ENCODE measurements around the gene KRT72.

Gene KRT72

DNA sequence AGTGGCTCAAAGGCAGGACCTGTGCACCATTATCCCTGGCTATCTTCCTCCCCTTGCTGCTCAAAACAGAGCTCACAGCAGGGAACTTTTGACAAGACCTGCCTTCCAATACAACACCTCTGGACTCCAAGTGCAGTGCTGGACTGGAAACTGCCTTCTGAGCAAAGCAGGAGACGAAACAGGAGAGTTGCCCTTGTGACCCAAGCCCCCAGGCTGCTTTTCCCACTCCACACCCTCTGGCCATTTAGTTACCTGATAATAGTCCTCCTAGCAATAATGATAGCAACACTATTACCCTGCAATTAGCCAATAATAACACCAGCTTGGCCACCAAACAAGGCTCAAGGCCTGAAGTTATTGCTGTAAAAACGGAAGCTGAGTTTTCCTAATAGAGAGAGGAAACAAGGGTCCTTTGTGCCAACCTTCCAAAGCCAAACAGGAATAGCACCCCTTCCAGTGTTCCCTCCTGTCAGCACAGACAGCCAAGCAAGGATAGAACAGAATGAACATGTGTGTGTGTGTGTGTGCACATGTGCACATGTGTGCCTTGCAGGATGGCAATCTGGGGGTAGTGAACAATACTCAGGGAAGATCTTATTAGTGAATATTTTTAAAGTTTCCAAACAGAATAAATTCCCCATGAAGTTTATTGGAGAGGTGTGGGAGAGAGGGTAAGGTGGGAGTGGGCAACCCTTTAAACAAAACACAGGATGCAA, 26.3 kb upstream of the KRT72 start:
- Histone ChIP-seq H2AFZ (ENCODE audit: low read depth, low read length) (no peak overlapping the region), H3K27ac (ENCODE audit: low read length) (no peak overlapping the region), H3K4me1 (ENCODE audit: low read length) (peaks cover 5% of the 10 kb centered on the region; the same call in 1 of the 2 replicates), H3K9me3 (ENCODE audit: insufficient read depth, low read length) (no peaks in the 10 kb centered on the region), H3K36me3 (replicated peaks; ENCODE audit: low read depth, low read length) (no peaks in the 10 kb centered on the region), H3K4me2 (ENCODE audit: low read length) (no peak overlapping the region), H3K4me3 (ENCODE audit: low read length) (no peak overlapping the region), H3K79me2 (ENCODE audit: low read length) (no peaks in the 10 kb centered on the region), H3K27me3 (ENCODE audit: low read depth, low read length) (peaks cover 43% of the 10 kb centered on the region), H4K20me1 (ENCODE audit: insufficient read depth, low read length) (no peaks in the 10 kb centered on the region), H3K9ac (ENCODE audit: low read length) (no peak overlapping the region)
- TF ChIP-seq, protein P1, sequence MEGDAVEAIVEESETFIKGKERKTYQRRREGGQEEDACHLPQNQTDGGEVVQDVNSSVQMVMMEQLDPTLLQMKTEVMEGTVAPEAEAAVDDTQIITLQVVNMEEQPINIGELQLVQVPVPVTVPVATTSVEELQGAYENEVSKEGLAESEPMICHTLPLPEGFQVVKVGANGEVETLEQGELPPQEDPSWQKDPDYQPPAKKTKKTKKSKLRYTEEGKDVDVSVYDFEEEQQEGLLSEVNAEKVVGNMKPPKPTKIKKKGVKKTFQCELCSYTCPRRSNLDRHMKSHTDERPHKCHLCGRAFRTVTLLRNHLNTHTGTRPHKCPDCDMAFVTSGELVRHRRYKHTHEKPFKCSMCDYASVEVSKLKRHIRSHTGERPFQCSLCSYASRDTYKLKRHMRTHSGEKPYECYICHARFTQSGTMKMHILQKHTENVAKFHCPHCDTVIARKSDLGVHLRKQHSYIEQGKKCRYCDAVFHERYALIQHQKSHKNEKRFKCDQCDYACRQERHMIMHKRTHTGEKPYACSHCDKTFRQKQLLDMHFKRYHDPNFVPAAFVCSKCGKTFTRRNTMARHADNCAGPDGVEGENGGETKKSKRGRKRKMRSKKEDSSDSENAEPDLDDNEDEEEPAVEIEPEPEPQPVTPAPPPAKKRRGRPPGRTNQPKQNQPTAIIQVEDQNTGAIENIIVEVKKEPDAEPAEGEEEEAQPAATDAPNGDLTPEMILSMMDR (IDR thresholded peaks at IDR 0.05; ENCODE audit: low read depth, low read length) = no peak
- no peak for TF ChIP-seq EZH2phosphoT487 (IDR thresholded peaks at IDR 0.05; ENCODE audit: low read depth)

DNA sequence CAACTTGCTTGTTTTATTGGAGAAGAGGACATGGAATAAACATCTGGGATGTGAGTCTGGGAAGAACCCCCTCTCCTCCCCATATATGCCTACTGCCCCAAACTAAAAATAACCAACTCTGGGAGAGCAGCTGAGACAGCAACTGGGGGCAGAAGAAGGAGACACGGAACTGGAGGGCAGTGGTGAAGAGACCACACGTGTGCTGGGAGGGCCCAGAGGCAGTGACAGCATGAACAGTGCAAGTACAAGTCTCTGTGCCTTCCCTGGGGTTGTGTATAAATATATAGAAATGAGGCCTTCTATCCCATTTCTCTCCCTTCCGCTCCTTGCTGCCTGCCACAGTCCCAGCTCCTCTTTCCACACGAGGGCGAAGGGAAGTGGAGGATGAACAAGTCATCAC, 21.1 kb upstream of the KRT72 start:
- Histone ChIP-seq H3K27ac (ENCODE audit: low read length) (no peak overlapping the region), H3K4me1 (ENCODE audit: low read length) (peaks cover 6% of the 10 kb centered on the region), H3K36me3 (replicated peaks; ENCODE audit: low read depth, low read length) (no peaks in the 10 kb centered on the region), H3K4me2 (ENCODE audit: low read length) (no peak overlapping the region), H3K9me3 (ENCODE audit: insufficient read depth, low read length) (no peaks in the 10 kb centered on the region), H4K20me1 (ENCODE audit: insufficient read depth, low read length) (no peaks in the 10 kb centered on the region), H2AFZ (ENCODE audit: low read depth, low read length) (no peak overlapping the region), H3K79me2 (ENCODE audit: low read length) (no peaks in the 10 kb centered on the region), H3K27me3 (ENCODE audit: low read depth, low read length) (peaks cover 40% of the 10 kb centered on the region), H3K9ac (ENCODE audit: low read length) (no peak overlapping the region), H3K4me3 (ENCODE audit: low read length) (no peak overlapping the region)
- TF ChIP-seq EZH2phosphoT487 (IDR thresholded peaks at IDR 0.05; ENCODE audit: low read depth) = no peak
- TF ChIP-seq, protein P1 (IDR thresholded peaks at IDR 0.05; ENCODE audit: low read depth, low read length) = no peak

DNA sequence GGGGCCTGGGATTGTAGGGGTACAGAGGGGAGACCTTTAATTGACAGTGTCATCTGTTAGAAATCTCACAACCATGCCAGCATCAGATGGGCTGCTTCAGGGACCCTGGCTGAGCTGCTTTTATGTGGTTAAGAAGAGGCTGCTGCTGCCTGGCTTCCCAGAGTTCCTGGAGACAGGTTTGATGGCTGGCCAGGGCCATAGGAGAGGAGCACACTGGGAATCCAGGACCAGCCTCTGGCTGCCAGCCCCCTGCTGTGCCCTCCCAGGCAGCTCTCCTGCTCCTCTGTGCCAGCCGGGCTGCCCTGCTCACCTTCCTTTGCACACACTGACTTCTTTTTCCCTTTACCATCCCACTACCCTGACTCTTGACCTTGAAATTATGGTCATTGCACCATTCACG, 17.6 kb upstream of the KRT72 start:
- Histone ChIP-seq H3K4me3 (ENCODE audit: low read length) (no peak overlapping the region), H3K9ac (ENCODE audit: low read length) (no peak overlapping the region), H3K9me3 (ENCODE audit: insufficient read depth, low read length) (no peaks in the 10 kb centered on the region), H2AFZ (ENCODE audit: low read depth, low read length) (no peak overlapping the region), H3K36me3 (replicated peaks; ENCODE audit: low read depth, low read length) (no peaks in the 10 kb centered on the region), H3K4me1 (ENCODE audit: low read length) (peaks cover 6% of the 10 kb centered on the region), H3K4me2 (ENCODE audit: low read length) (no peak overlapping the region), H4K20me1 (ENCODE audit: insufficient read depth, low read length) (no peaks in the 10 kb centered on the region), H3K27me3 (ENCODE audit: low read depth, low read length) (peaks cover 21% of the 10 kb centered on the region), H3K79me2 (ENCODE audit: low read length) (no peaks in the 10 kb centered on the region), H3K27ac (ENCODE audit: low read length) (no peak overlapping the region)
- TF ChIP-seq, protein P1 (IDR thresholded peaks at IDR 0.05; ENCODE audit: low read depth, low read length) = no peak
- TF ChIP-seq EZH2phosphoT487 (IDR thresholded peaks at IDR 0.05; ENCODE audit: low read depth) = no peak

DNA sequence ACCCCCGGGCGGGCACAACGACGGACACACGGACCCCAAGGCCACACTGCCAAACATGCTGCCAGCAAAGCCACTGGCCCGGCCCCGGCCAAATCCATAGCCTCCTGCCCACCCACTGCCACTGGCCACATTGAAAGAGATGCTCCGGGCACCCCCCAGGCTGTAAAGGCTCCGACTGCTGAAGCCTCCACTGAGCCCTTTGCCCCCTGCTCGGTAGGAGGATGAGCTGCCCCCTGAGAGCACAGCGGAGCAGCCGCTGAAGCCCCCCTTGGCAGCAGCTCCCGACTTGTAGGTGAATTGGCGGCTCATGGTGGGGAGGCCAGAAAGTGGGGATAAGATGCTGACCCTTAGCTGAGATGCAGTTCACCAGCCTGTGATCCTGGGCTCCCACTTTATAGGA, 17.0 kb upstream of the KRT72 start, which contains the start of gene KRT73:
KRT73 (minus strand) TSS at position 344 of the 400 bp plus-strand sequence; CDS start at position 309, 35 bp downstream.
- Histone ChIP-seq H2AFZ (ENCODE audit: low read depth, low read length) (no peak within 1 kb of the TSS), H3K27ac (ENCODE audit: low read length) (no peak within 1 kb of the TSS), H3K27me3 (ENCODE audit: low read depth, low read length) (peaks cover 20% of the 10 kb centered on the region), H3K4me2 (ENCODE audit: low read length) (no peak within 1 kb of the TSS), H3K9ac (ENCODE audit: low read length) (no peak within 1 kb of the TSS), H3K9me3 (ENCODE audit: insufficient read depth, low read length) (no peaks in the 10 kb centered on the region), H3K4me3 (ENCODE audit: low read length) (no peak within 1 kb of the TSS), H3K79me2 (ENCODE audit: low read length) (no peaks in the 10 kb centered on the region), H4K20me1 (ENCODE audit: insufficient read depth, low read length) (no peaks in the 10 kb centered on the region), H3K4me1 (ENCODE audit: low read length) (peaks cover 6% of the 10 kb centered on the region), H3K36me3 (replicated peaks; ENCODE audit: low read depth, low read length) (no peaks in the 10 kb centered on the region)
- TF ChIP-seq, protein P1 (IDR thresholded peaks at IDR 0.05; ENCODE audit: low read depth, low read length) = no peak
- no peak for TF ChIP-seq EZH2phosphoT487 (IDR thresholded peaks at IDR 0.05; ENCODE audit: low read depth)

Data from OCI-LY3 (cell line).